WTC11 (cell line): ENCODE data around the gene NR5A1. TPM values are rescaled to one million over a fixed set of nuclear protein-coding genes. Genes with fewer than 3 reads are reported as not detected.
A peak's percentile ranks its signal among the peaks of the same experiment; 100 is the strongest.

Experiments
- ATAC-seq: fragments of 200-7000 bp; cut with Tn5 transposase; 2 replicates; pipeline ENCODE4 v1.10.0; 2021; ENCODE audit warnings: mild to moderate bottlenecking, moderate library complexity
- CTCF ChIA-PET: fragments of 300-600 bp; sonication (Branson Sonifier 250); formaldehyde crosslinking; loops from one replicate; lab custom pipeline; 2021; ENCODE audit warnings: antibody characterized with exemption; lab: Charles Lee
- POLR2A ChIA-PET: fragments of 350-600 bp; sonication (Branson Sonifier 250); formaldehyde crosslinking; loops from one replicate; lab custom pipeline; 2021; ENCODE audit warnings: antibody characterized with exemption; lab: Charles Lee
- DNase-seq: peaks from one replicate; pipeline ENCODE4 v3.0.0; 2021; ENCODE audit warnings: low spot score
- H3K27ac Mint-ChIP-seq: 2 replicates; pipeline ENCODE4 v1.8.0; 2021; ENCODE audit warnings: mixed read lengths
- H3K27me3 Mint-ChIP-seq: 2 replicates; pipeline ENCODE4 v1.8.0; 2021; ENCODE audit warnings: low read depth, mild to moderate bottlenecking, moderate library complexity, mixed read lengths
- H3K36me3 Mint-ChIP-seq: 2 replicates; pipeline ENCODE4 v1.8.0; 2021; ENCODE audit warnings: mixed read lengths
- H3K4me1 Mint-ChIP-seq: 2 replicates; pipeline ENCODE4 v1.8.0; 2022; ENCODE audit warnings: mixed read lengths
- H3K4me3 Mint-ChIP-seq: 2 replicates; pipeline ENCODE4 v1.8.0; 2021; ENCODE audit warnings: mild to moderate bottlenecking, moderate library complexity, mixed read lengths
- H3K9me3 Mint-ChIP-seq: 2 replicates; pipeline ENCODE4 v1.8.0; 2021; ENCODE audit warnings: mixed read lengths
- ATF3 ChIP-seq: sonication (generic); formaldehyde crosslinking; conservative IDR thresholded peaks from 2 replicates; pipeline ENCODE4 v1.8.1; 2022; ENCODE audit warnings: mild to moderate bottlenecking, missing genetic modification reagents
- E2F4 ChIP-seq: sonication (generic); formaldehyde crosslinking; IDR thresholded peaks from 2 replicates; pipeline ENCODE4 v1.8.1; 2022; ENCODE audit warnings: low read depth, mild to moderate bottlenecking, moderate library complexity, missing genetic modification reagents, borderline replicate concordance
- FOXJ3 ChIP-seq: sonication (generic); formaldehyde crosslinking; IDR thresholded peaks from 2 replicates; pipeline ENCODE4 v1.9.0; 2021; ENCODE audit warnings: missing genetic modification reagents, mild to moderate bottlenecking, borderline replicate concordance
- GABPB1 ChIP-seq: sonication (generic); formaldehyde crosslinking; IDR thresholded peaks from 2 replicates; pipeline ENCODE4 v1.8.1; 2023; ENCODE audit warnings: mild to moderate bottlenecking, missing genetic modification reagents
- GTF2I ChIP-seq: fragments of 250-450 bp; sonication (Bioruptor Pico); conservative IDR thresholded peaks from 2 replicates; pipeline ENCODE4 v1.4.0; 2021; ENCODE audit warnings: mild to moderate bottlenecking
- HMGXB4 ChIP-seq: sonication (generic); formaldehyde crosslinking; IDR thresholded peaks from 2 replicates; pipeline ENCODE4 v1.8.1; 2023; ENCODE audit warnings: mild to moderate bottlenecking, moderate library complexity, missing genetic modification reagents
- IRF1 ChIP-seq: sonication (generic); formaldehyde crosslinking; IDR thresholded peaks from 2 replicates; pipeline ENCODE4 v1.8.0; 2023; ENCODE audit warnings: missing genetic modification reagents
- MAX ChIP-seq: sonication (generic); formaldehyde crosslinking; IDR thresholded peaks from 2 replicates; pipeline ENCODE4 v1.8.0; 2022; ENCODE audit warnings: mild to moderate bottlenecking, missing genetic modification reagents
- MXD4 ChIP-seq: fragments of 250-450 bp; sonication (Bioruptor Pico); IDR thresholded peaks from 2 replicates; pipeline ENCODE4 v1.8.0; 2021; ENCODE audit warnings: mild to moderate bottlenecking, moderate library complexity, borderline replicate concordance
- TP53 ChIP-seq: sonication (generic); formaldehyde crosslinking; IDR thresholded peaks from 2 replicates; pipeline ENCODE4 v1.8.1; 2023; ENCODE audit warnings: mild to moderate bottlenecking, missing genetic modification reagents
- USF2 ChIP-seq: sonication (generic); formaldehyde crosslinking; IDR thresholded peaks from 2 replicates; pipeline ENCODE4 v1.8.1; 2023; ENCODE audit warnings: mild to moderate bottlenecking, missing genetic modification reagents, moderate library complexity
- ZBTB43 ChIP-seq: sonication (generic); formaldehyde crosslinking; IDR thresholded peaks from 2 replicates; pipeline ENCODE4 v1.8.1; 2023; ENCODE audit warnings: mild to moderate bottlenecking, missing genetic modification reagents
- ZNF138 ChIP-seq: sonication (generic); formaldehyde crosslinking; conservative IDR thresholded peaks from 2 replicates; pipeline ENCODE4 v1.8.1; 2022; ENCODE audit warnings: mild to moderate bottlenecking, moderate library complexity, missing genetic modification reagents
- ZNF263 ChIP-seq: sonication (generic); formaldehyde crosslinking; IDR thresholded peaks from 2 replicates; pipeline ENCODE4 v1.8.1; 2022; ENCODE audit warnings: low read depth, mild to moderate bottlenecking, moderate library complexity, missing genetic modification reagents
- ZNF281 ChIP-seq: sonication (generic); formaldehyde crosslinking; IDR thresholded peaks from 2 replicates; pipeline ENCODE4 v1.8.0; 2023; ENCODE audit warnings: mild to moderate bottlenecking, missing genetic modification reagents
- ZNF396 ChIP-seq: fragments of 250-450 bp; sonication (Bioruptor Pico); IDR thresholded peaks from 2 replicates; pipeline ENCODE4 v1.8.0; 2021; ENCODE audit warnings: mild to moderate bottlenecking, moderate library complexity, borderline replicate concordance
- ZNF425 ChIP-seq: fragments of 250-450 bp; sonication (Bioruptor Pico); conservative IDR thresholded peaks from 2 replicates; pipeline ENCODE4 v1.9.0; 2021; ENCODE audit warnings: mild to moderate bottlenecking
- ZNF671 ChIP-seq: fragments of 250-450 bp; sonication (Bioruptor Pico); IDR thresholded peaks from 2 replicates; pipeline ENCODE4 v1.8.0; 2021; ENCODE audit warnings: mild to moderate bottlenecking
- total RNA-seq: library from RNA; stranded (reverse); gene quantifications from 3 replicates; pipeline ENCODE4 v1.2.3, GENCODE V29; 2021

The NR5A1 gene
- total RNA-seq, 1 experiment from 2014 or later, result 0.77 TPM

- TF ChIP-seq HMGXB4 (CRISPR knock-in tag) (0 out of 2 replicates have a peak, but pooled peaks have one; percentile 11), MAX (CRISPR knock-in tag) (peak; percentile 24; the same call in 1 of the 2 replicates)
Observed at GRCh38 chr9:124477648-124478285, 29.4 kb downstream of the NR5A1 start (continued).

- no peak for DNase-seq
- ChIA-PET POLR2A (no interaction called here), CTCF (interaction anchor here (0.8 to 3.3 kb wide), 4 partner anchors 11 to 59 kb away, joined by 3 to 12 read pairs (median 6); no protein-coding TSS in a partner anchor)
- TF ChIP-seq ZNF396 (CRISPR knock-in tag) (no peak), USF2 (no peak; the same call in 1 of the 2 replicates), MAX (CRISPR knock-in tag) (no peak), ZNF263 (CRISPR knock-in tag) (peak; percentile 67; the same call in 1 of the 2 replicates), IRF1 (CRISPR knock-in tag) (no peak), GTF2I (CRISPR knock-in tag) (peak; percentile 95), FOXJ3 (CRISPR knock-in tag) (no peak), ZBTB43 (CRISPR knock-in tag) (no peak), MXD4 (no peak), ZNF425 (CRISPR knock-in tag) (no peak), HMGXB4 (CRISPR knock-in tag) (peak; percentile 23; the same call in 1 of the 2 replicates), ZNF671 (peak; percentile 12; the same call in 1 of the 2 replicates), ZNF138 (0 out of 2 replicates have a peak, but pooled peaks have one; percentile 39), ZNF281 (CRISPR knock-in tag) (no peak), E2F4 (CRISPR knock-in tag) (no peak), ATF3 (CRISPR knock-in tag) (no peak), TP53 (CRISPR knock-in tag) (no peak), GABPB1 (CRISPR knock-in tag) (no peak)
Observed at GRCh38 chr9:124477211-124477647, 30.0 kb downstream of the NR5A1 start.

More at GRCh38 chr9:124477211-124477647, 30.0 kb downstream of the NR5A1 start:
- Mint-ChIP-seq H3K4me1 (peaks cover 28% of the 10 kb centered on the region), H3K4me3 (peak overlapping the region; percentile 55), H3K27ac (no peak overlapping the region), H3K9me3 (no peaks in the 10 kb centered on the region), H3K36me3 (no peaks in the 10 kb centered on the region), H3K27me3 (peaks cover 54% of the 10 kb centered on the region)
- peak; percentile 7; the same call in 1 of the 2 replicates for ATAC-seq
